ENCODE results near the gene RBPJ.

Gene RBPJ

DNA sequence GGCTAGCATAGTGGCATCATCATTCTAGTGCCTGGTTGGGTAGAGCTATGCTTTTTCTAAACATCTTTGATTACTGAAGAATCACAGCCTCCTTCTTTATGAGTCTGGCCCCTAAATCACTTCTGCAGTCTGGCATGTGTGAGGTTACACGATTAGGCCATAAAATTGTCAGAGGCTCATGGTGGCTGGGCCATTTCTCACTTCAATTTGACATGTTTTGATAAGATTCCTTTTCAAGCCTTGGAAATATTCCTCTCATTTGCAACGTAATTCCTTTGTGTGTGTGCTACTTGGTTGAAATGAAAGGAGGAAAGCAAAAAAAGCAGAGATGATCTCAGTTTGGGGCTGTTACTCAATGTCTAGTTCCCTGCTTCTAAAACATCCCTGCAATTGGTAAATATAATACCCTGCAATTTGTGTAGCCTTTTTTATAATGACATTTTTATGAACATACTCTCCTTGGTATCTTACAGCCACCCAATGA, 163.3 kb downstream of the RBPJ start:
- TF ChIP-seq, protein P1, sequence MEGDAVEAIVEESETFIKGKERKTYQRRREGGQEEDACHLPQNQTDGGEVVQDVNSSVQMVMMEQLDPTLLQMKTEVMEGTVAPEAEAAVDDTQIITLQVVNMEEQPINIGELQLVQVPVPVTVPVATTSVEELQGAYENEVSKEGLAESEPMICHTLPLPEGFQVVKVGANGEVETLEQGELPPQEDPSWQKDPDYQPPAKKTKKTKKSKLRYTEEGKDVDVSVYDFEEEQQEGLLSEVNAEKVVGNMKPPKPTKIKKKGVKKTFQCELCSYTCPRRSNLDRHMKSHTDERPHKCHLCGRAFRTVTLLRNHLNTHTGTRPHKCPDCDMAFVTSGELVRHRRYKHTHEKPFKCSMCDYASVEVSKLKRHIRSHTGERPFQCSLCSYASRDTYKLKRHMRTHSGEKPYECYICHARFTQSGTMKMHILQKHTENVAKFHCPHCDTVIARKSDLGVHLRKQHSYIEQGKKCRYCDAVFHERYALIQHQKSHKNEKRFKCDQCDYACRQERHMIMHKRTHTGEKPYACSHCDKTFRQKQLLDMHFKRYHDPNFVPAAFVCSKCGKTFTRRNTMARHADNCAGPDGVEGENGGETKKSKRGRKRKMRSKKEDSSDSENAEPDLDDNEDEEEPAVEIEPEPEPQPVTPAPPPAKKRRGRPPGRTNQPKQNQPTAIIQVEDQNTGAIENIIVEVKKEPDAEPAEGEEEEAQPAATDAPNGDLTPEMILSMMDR (conservative IDR thresholded peaks at IDR 0.05; ENCODE audit: low read length) = no peak
- peak; percentile 66 for DNase-seq (ENCODE audit: low read depth)
- no peak overlapping the region for H3K4me3 ChIP-seq (ENCODE audit: low read length)

DNA sequence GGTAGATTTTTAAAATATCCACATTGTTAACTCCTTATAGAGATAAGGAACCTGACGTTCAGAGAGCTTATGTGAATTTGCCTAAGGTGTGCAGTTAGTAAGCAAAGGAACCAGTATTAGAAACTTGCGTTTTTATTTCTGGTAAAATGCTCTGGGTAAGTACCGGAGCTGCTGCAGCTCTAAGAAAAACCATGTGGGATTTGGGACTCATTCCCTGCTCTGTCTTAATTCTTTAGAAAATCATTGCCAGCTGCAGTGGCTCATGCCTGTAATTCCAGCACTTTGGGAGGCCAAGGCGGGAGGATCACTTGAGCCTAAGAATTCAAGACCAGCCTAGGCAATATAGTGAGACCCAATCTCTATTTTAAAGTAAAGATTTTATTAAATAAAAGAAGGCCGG, 163.7 kb downstream of the RBPJ start:
- H3K4me3 ChIP-seq (ENCODE audit: low read length) = no peak overlapping the region
- TF ChIP-seq, protein P1 (conservative IDR thresholded peaks at IDR 0.05; ENCODE audit: low read length) = no peak
- DNase-seq (ENCODE audit: low read depth) = peak; percentile 39
